ENCODE measurements around the gene PCBP3. TPM values are rescaled to one million over a fixed set of nuclear protein-coding genes. Genes with fewer than 3 reads are reported as not detected.

The PCBP3 gene
- polyA plus RNA-seq, 1 donor from 2014 or later = 1.4 TPM

GRCh38 chr21:45901061-45901690, 257.7 kb downstream of the PCBP3 start:
- no peaks in the 10 kb centered on the region for H3K9me3 Mint-ChIP-seq
- peaks cover 0 to 1% (median 0%) of the 10 kb centered on the region in 3 donors for H3K4me1 Mint-ChIP-seq
- H3K27me3 Mint-ChIP-seq = no peaks in the 10 kb centered on the region
- no peaks in the 10 kb centered on the region for H3K36me3 Mint-ChIP-seq
- no peak overlapping the region for H3K4me3 Mint-ChIP-seq
- H3K27ac Mint-ChIP-seq = no peak overlapping the region

- peaks cover 0 to 1% (median 0%) of the 10 kb centered on the region in 3 donors for H3K4me1 Mint-ChIP-seq
- H3K27me3 Mint-ChIP-seq = no peaks in the 10 kb centered on the region
- H3K27ac Mint-ChIP-seq = no peak overlapping the region
- H3K36me3 Mint-ChIP-seq = no peaks in the 10 kb centered on the region
- H3K9me3 Mint-ChIP-seq = no peaks in the 10 kb centered on the region
- H3K4me3 Mint-ChIP-seq = no peak overlapping the region
Observed at GRCh38 chr21:45902292-45902995, 258.9 kb downstream of the PCBP3 start.

- Mint-ChIP-seq H3K27me3 (no peaks in the 10 kb centered on the region), H3K4me1 (peaks cover 0 to 1% (median 0%) of the 10 kb centered on the region in 3 donors), H3K27ac (no peak overlapping the region), H3K4me3 (no peak overlapping the region), H3K36me3 (no peaks in the 10 kb centered on the region), H3K9me3 (no peaks in the 10 kb centered on the region)
Observed at GRCh38 chr21:45905196-45905595, 261.7 kb downstream of the PCBP3 start.

- H3K4me1 Mint-ChIP-seq = peaks cover 0 to 1% (median 0%) of the 10 kb centered on the region in 3 donors
- no peaks in the 10 kb centered on the region for H3K9me3 Mint-ChIP-seq
- H3K36me3 Mint-ChIP-seq = no peaks in the 10 kb centered on the region
- H3K27ac Mint-ChIP-seq = no peak overlapping the region
- no peak overlapping the region for H3K4me3 Mint-ChIP-seq
- no peaks in the 10 kb centered on the region for H3K27me3 Mint-ChIP-seq
Observed at GRCh38 chr21:45906196-45906805, 262.8 kb downstream of the PCBP3 start.

- no peak overlapping the region for H3K27ac Mint-ChIP-seq
- H3K9me3 Mint-ChIP-seq = no peaks in the 10 kb centered on the region
- H3K4me3 Mint-ChIP-seq = no peak overlapping the region
- peaks cover 0 to 1% (median 0%) of the 10 kb centered on the region in 3 donors for H3K4me1 Mint-ChIP-seq
- no peaks in the 10 kb centered on the region for H3K27me3 Mint-ChIP-seq
- H3K36me3 Mint-ChIP-seq = no peaks in the 10 kb centered on the region
Observed at GRCh38 chr21:45906859-45907258, 263.3 kb downstream of the PCBP3 start.

DNA sequence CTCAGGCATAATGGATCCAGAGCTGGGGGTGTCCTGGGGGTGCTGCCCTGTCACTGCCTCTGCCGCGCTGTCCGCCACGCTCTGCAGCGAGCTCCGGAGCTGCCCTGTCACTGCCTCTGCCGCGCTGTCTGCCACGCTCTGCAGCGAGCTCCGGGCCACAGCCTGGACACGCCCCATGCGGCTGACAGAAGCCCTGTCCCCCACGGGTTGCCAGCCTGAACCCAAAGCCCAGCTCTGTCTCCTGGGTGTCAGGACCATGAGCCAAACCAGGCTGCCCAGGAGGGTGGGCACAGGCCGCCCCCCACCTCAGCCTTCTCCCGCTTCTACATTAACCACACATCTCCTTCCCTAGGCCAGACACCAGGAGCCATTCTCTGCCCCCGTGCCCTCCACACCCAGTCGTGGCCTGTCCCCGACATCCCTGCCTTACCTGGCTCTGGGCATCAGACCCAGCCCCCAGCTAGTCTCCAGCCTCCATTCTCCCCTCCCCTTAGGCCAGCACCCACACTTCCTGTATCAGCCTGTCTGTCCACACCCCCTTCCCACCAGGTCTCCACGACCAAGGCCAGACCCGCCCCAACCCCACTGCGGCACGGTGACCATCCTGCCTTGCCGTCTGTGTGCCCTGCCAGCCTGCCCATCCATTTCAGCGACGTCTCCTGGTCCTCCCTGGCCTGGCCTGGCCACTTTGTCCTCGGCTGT, 265.2 kb downstream of the PCBP3 start:
- H3K9me3 Mint-ChIP-seq = no peaks in the 10 kb centered on the region
- no peaks in the 10 kb centered on the region for H3K27me3 Mint-ChIP-seq
- H3K4me1 Mint-ChIP-seq = no peaks in the 10 kb centered on the region
- H3K36me3 Mint-ChIP-seq = no peaks in the 10 kb centered on the region
- H3K4me3 Mint-ChIP-seq = no peak overlapping the region
- no peak overlapping the region for H3K27ac Mint-ChIP-seq

- Mint-ChIP-seq H3K9me3 (no peaks in the 10 kb centered on the region), H3K27me3 (no peaks in the 10 kb centered on the region), H3K27ac (no peak overlapping the region), H3K4me1 (no peaks in the 10 kb centered on the region), H3K4me3 (no peak overlapping the region), H3K36me3 (no peaks in the 10 kb centered on the region)
Observed at GRCh38 chr21:45909238-45909988, 265.9 kb downstream of the PCBP3 start.

DNA sequence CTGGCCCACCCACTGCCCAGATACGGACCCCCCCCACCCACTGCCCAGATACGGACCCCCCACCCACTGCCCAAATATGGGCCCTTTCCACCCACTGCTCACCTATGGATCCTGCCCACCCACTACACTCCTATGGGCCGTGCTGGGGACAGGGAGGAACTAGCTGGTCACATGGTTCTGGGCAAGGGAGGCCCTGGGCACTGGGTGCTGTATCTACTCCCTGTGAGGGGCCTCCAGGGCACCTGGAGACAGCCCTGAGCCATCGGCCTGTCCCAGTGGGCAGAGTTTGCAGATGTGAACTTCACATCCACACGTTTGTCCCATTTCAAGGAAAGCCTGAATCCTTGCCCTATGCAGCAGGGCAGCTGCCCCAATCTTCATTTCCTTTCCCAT, 266.6 kb downstream of the PCBP3 start:
- Mint-ChIP-seq H3K9me3 (no peaks in the 10 kb centered on the region), H3K36me3 (no peaks in the 10 kb centered on the region), H3K27me3 (no peaks in the 10 kb centered on the region), H3K27ac (no peak overlapping the region), H3K4me1 (no peaks in the 10 kb centered on the region), H3K4me3 (no peak overlapping the region)

DNA sequence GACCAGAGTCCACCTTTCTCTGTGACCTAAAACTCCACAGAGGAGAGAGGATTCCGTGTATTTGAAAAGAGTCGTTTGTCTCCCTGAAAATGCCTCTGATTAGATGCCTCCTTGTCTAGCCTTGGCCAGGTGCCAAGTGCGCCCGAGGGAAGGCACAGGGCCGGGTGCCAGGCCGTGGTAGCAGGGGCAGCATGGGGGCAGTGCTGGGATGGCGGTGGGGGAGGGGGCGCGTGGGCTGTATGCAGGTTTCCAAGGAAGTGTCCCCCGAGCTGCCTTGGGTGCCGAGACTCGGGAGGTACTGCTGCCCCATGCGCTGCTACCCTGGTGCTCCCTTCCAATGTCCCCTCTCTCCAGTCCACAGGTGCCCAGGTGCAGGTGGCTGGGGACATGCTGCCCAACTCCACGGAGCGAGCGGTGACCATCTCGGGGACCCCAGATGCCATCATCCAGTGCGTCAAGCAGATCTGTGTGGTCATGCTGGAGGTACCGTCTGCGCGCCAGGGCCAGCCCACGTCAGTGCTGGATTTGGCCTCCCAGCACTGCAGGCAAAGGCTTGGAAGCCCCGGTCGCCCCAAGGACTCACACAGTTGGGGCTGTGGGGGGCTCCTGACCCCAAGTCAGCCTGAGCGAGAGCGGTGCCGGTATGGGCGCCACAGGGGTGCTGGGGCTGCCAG, 267.2 kb downstream of the PCBP3 start:
- Mint-ChIP-seq H3K9me3 (no peaks in the 10 kb centered on the region), H3K4me1 (no peaks in the 10 kb centered on the region), H3K27me3 (no peaks in the 10 kb centered on the region), H3K36me3 (no peaks in the 10 kb centered on the region), H3K27ac (no peak overlapping the region), H3K4me3 (no peak overlapping the region)

DNA sequence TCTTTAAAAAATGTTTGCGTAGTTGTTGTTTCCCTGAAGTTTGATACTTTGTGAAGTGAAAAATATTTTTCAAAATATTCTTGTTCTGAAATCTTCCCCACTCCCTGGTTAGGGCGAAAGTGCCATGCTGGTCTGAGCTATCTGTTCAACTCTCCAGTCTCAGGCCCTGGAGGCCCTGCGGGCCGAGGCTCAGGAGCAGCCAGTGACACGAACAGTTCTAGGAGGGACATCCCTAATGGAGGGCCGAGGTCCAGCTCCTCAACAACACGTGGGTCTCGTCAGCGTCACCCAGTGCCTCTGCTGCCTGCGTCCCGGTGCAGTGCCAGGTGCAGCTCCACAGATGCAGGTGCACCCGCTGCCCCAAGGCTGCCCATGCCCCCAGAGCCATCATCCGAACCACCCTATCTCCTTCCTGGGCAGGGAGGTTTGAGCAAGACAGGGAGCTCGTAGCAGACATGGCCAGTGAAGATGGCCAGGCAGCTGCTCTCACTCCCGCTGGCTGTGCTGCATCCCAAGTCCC, 268.3 kb downstream of the PCBP3 start:
- H3K4me3 Mint-ChIP-seq = no peak overlapping the region
- no peaks in the 10 kb centered on the region for H3K36me3 Mint-ChIP-seq
- no peaks in the 10 kb centered on the region for H3K9me3 Mint-ChIP-seq
- H3K4me1 Mint-ChIP-seq = peaks cover 0 to 2% (median 0%) of the 10 kb centered on the region in 3 donors
- no peaks in the 10 kb centered on the region for H3K27me3 Mint-ChIP-seq
- no peak overlapping the region for H3K27ac Mint-ChIP-seq

GRCh38 chr21:45912611-45913417, 269.3 kb downstream of the PCBP3 start:
- Mint-ChIP-seq H3K4me3 (no peak overlapping the region), H3K36me3 (no peaks in the 10 kb centered on the region), H3K4me1 (peaks cover 0 to 2% (median 0%) of the 10 kb centered on the region in 3 donors), H3K27ac (no peak overlapping the region), H3K9me3 (no peaks in the 10 kb centered on the region), H3K27me3 (no peaks in the 10 kb centered on the region)

DNA sequence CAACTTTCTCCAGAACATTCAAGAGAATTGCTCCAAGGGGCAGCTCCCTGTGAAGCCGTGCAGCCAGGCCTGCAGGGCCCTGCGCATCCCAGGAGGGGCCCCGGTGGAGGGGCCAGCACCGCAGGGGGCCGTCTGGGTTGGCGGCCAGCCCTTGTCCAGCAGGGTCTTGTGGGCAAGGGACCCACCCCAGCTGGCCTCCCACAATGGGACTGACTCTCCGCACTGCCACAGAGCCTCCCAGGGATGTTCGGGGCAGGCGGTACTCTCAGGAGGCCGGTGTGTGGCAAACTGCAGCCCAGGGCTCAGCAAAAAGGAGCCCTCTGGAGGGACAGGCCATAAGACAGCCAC, 269.9 kb downstream of the PCBP3 start:
- Mint-ChIP-seq H3K4me1 (peaks cover 0 to 2% (median 0%) of the 10 kb centered on the region in 3 donors), H3K27me3 (no peaks in the 10 kb centered on the region), H3K9me3 (no peaks in the 10 kb centered on the region), H3K27ac (no peak overlapping the region), H3K36me3 (no peaks in the 10 kb centered on the region), H3K4me3 (no peak overlapping the region)

- no peaks in the 10 kb centered on the region for H3K36me3 Mint-ChIP-seq
Observed at GRCh38 chr21:45913886-45914285, 270.4 kb downstream of the PCBP3 start.

More at GRCh38 chr21:45913886-45914285, 270.4 kb downstream of the PCBP3 start:
- Mint-ChIP-seq H3K4me3 (no peak overlapping the region), H3K9me3 (no peaks in the 10 kb centered on the region), H3K27me3 (no peaks in the 10 kb centered on the region), H3K27ac (no peak overlapping the region), H3K4me1 (peaks cover 0 to 2% (median 0%) of the 10 kb centered on the region in 3 donors)
